Subcutaneous adipose tissue (tissue), 4 donors: ENCODE measurements around the gene ELAVL1. TPM values are rescaled to one million over a fixed set of nuclear protein-coding genes. Genes with fewer than 3 reads are reported as not detected.

Experiments used
- total RNA-seq, 4 donors: library from RNA; depleted of rRNA; stranded (reverse); fragments of >200 nt; gene quantifications; one replicate each; pipeline ENCODE4 v1.1.0, GENCODE V29; 2016
- TF ChIP-seq, protein P1 (sequence below): fragments of 450-650 bp; IDR thresholded peaks from one replicate; pipeline ENCODE4 v1.5.1; 2016; ENCODE audit warnings: low read depth, mild to moderate bottlenecking, control low read depth, antibody characterized with exemption, moderate library complexity

The ELAVL1 gene
- total RNA-seq, 4 donors from 2014 or later = 17.8 to 30.7 (median 26.1) TPM

DNA sequence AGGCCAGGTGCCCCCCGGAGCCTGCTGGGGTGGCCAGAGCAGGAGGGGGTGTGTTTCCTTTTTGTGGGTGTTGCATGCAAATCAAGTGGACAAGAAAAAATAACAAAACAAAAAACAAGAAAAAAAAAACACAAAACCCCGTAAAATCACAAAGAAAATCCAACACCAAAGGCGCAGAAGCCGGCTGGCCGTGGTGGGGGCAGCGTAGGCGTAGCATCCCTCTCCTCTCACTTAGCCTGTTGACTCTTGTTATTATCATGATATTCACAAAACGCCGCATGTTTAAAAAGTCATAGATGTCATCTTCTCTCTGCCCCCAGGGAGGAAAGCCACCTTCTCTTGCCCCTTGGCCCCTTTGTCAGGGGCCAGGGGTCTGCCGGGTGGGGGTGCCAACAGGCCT, 91.8 kb downstream of the ELAVL1 start:
- TF ChIP-seq, protein P1, sequence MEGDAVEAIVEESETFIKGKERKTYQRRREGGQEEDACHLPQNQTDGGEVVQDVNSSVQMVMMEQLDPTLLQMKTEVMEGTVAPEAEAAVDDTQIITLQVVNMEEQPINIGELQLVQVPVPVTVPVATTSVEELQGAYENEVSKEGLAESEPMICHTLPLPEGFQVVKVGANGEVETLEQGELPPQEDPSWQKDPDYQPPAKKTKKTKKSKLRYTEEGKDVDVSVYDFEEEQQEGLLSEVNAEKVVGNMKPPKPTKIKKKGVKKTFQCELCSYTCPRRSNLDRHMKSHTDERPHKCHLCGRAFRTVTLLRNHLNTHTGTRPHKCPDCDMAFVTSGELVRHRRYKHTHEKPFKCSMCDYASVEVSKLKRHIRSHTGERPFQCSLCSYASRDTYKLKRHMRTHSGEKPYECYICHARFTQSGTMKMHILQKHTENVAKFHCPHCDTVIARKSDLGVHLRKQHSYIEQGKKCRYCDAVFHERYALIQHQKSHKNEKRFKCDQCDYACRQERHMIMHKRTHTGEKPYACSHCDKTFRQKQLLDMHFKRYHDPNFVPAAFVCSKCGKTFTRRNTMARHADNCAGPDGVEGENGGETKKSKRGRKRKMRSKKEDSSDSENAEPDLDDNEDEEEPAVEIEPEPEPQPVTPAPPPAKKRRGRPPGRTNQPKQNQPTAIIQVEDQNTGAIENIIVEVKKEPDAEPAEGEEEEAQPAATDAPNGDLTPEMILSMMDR = no peak

DNA sequence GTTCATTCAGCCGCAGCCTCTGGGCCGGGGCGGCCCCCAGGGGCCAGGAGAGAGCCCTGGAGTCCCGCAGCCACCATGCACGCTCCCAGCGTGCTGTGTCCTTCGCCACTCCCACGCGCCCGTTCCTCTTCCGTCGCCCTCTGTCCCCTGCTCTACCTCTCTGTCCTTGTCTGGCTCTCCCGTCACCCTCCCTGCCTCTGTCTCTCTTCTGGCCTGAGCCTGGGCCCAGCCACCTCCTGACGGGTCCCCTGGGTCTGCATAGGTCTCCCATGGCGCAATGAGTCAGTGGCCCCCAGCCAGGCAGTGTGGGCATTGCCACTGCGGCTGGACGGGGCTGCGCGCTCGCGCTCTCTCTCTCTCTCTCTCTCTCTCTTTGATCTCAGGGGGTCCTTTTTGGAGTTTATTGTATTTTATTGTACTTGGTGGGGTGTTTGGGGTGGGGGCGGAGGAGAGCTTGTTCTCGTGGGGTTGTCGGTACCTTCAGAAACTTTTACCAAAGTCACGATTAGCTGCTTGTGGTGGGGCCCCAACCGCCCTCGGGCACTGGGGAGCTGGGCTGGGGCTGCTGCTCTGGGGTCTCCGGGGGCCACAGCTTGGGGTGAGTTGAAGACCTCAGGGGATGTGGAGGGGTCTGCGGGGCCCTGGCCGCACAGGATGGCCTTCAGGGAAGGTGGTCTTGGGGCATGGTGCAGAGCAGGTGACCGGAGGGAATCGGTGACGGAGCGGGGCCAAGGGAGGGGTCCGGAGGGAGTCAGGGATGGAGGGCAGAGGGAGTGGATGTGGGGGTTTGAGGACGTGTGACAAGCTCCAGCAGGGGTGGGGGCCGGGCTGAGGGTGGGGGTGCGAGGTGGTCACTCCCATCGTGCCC, 92.5 kb downstream of the ELAVL1 start:
- TF ChIP-seq, protein P1 = no peak

DNA sequence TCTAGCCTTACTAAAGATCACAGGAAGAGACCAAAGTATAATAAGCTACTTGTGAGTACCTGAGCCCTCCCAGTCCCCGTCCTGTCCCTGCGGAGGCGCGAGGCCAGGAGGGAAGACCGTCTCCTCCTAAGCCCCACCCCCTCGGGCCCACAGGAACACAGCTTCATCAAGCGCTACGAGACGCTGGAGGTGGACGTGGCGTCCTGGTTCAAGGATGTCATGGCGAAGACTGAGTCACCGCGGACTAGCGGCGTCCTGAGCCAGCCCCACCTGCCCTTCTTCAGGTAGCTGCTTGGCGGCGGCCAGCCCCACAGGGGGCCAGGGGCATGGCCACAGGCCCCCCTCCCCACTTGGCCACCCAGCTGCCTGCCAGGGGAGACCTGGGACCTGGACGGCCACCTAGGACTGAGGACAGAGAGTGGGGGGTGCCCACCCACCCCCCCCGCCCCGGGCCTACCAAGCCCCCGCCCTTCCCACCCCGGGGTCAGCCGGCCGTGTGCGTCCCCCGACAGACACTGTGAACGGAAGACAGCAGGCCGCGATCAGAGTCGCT, 93.2 kb downstream of the ELAVL1 start:
- TF ChIP-seq, protein P1 = no peak

DNA sequence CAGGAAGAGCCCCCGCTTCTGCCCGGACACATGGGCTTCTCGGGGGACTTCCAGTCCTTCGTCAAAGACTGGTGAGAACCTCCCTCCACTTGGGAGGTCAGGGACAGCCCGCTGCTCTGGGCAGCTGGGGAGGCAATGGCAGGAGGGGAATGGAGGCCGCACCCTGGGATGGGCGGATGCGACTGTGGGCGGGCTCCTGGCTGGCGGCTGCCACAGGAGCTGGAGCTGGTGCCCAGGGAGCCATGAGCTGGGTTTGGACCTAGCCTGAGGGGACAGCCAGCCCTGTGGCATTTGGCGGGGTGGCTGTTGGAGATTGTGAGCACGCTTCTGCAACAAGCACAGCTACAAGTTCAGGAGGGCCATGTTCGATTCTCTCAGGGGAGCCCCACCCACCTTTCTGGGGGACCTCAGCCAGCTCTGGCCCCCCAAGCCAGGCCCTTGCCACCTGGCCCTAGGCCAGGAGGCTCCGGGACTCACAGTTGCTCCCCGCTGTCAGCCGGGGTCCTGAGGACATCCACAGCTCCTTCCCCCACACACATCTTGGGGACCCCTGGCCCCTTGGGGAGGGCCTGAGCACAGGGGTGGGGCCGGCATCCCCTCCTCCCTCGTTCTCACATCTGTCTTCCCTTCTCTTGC, 93.8 kb downstream of the ELAVL1 start:
- TF ChIP-seq, protein P1 = no peak

DNA sequence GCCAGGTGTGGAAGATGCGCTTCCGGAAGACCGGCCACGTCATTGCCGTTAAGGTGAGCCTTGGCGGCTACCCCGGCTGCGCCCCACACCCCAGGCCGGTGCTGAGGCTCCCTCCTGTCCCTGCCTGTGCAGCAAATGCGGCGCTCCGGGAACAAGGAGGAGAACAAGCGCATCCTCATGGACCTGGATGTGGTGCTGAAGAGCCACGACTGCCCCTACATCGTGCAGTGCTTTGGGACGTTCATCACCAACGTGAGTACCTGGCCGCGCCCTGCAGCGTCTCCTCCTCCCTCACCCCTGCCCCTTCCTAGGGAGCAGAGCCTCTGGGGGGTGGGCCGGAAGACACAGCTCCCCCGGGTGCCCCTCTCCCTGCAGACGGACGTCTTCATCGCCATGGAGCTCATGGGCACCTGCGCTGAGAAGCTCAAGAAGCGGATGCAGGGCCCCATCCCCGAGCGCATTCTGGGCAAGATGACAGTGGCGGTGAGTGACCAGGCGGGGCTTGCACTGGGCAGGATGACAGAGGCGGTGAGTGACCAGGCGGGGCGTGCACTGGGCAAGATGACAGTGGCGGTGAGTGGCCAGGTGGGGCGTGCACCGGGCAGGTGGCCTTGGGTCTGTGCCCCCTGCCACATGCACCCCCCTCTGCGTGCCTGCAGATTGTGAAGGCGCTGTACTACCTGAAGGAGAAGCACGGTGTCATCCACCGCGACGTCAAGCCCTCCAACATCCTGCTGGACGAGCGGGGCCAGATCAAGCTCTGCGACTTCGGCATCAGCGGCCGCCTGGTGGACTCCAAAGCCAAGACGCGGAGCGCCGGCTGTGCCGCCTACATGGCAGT, 94.9 kb downstream of the ELAVL1 start:
- TF ChIP-seq, protein P1 = no peak

DNA sequence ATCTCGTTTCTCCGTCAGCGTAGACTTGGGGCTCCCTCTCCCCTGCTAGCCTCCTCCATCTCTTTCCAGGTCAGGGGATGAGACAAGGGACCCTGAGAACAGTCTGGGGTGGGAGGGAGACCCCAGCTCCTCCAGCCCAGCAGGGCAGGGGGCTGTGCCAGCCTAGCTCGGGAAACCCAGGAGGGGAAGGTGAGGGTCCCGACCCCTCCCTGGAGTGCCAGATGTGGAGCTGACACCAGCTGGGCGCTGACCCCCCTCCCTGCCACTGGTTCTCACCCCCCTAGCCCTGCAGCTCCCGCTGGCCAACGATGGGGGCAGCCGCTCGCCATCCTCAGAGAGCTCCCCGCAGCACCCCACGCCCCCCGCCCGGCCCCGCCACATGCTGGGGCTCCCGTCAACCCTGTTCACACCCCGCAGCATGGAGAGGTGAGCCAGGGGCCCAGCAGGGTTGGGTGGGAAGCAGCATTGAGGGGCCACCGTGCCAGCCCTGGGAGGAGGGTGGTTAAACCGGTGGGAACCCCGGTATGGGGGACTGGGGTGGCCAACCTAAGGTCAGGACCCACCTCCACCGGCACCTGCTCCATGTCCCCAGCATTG, 95.9 kb downstream of the ELAVL1 start:
- TF ChIP-seq, protein P1 = no peak
